Colonic mucosa (tissue), 4 donors: ENCODE data around the gene SERPINA1. TPM values are rescaled to one million over a fixed set of nuclear protein-coding genes. Genes with fewer than 3 reads are reported as not detected.
"Not testable (repeated sequence)": the region's sequence is repeated elsewhere in the genome, so short reads cannot be mapped to it uniquely, and the experiment has no call there.

ENCODE experiments used
- DNase-seq: peaks from one replicate; pipeline ENCODE4 v3.0.0-alpha.2; 2020
- H3K27ac ChIP-seq: fragments of 200-600 bp; one replicate; pipeline ENCODE4 v1.8.0; 2021
- H3K27me3 ChIP-seq: fragments of 200-600 bp; one replicate; pipeline ENCODE4 v1.8.0; 2021
- H3K36me3 ChIP-seq: fragments of 200-600 bp; one replicate; pipeline ENCODE4 v1.8.0; 2021
- H3K4me1 ChIP-seq: fragments of 200-600 bp; one replicate; pipeline ENCODE4 v1.8.0; 2021; ENCODE audit warnings: mild to moderate bottlenecking
- H3K4me3 ChIP-seq: fragments of 200-600 bp; one replicate; pipeline ENCODE4 v1.8.0; 2021
- H3K9ac ChIP-seq, 2 donors: one replicate each; pipeline ENCODE4 v1.7.0; 2013; ENCODE audit warnings: control low read depth in 2 of 2, low read depth in 2 of 2, low read length in 2 of 2
- H3K9me3 ChIP-seq: fragments of 200-600 bp; one replicate; pipeline ENCODE4 v1.8.0; 2021
- intact Hi-C: fragments of 100-400 bp; cut with DNase I; formaldehyde crosslinking; loops from one replicate; pipeline ENCODE4 v1.14.1; 2022
- total RNA-seq, 2 donors: library from RNA; stranded (reverse); fragmentation: NEBNext Ultra II Directional in 1 of 2; extraction: Animal tissue kit (Norgen Biotek cat#: 25700) in 1 of 2; gene quantifications; one replicate each; pipeline ENCODE4 v1.2.1, GENCODE V29; 2021
- TF ChIP-seq, protein P1 (sequence below): fragments of 200-600 bp; IDR thresholded peaks from one replicate; pipeline ENCODE4 v1.8.0; 2022; ENCODE audit warnings: antibody characterized with exemption, mild to moderate bottlenecking
- donor health status: healthy.
- donor health status: DM: no; HTN: no; CAD: no.
- donor health status: DM: no; HTN: no; CAD: no.

The SERPINA1 gene
- total RNA-seq, 2 donors from 2014 or later, result 153 to 278 TPM

DNA sequence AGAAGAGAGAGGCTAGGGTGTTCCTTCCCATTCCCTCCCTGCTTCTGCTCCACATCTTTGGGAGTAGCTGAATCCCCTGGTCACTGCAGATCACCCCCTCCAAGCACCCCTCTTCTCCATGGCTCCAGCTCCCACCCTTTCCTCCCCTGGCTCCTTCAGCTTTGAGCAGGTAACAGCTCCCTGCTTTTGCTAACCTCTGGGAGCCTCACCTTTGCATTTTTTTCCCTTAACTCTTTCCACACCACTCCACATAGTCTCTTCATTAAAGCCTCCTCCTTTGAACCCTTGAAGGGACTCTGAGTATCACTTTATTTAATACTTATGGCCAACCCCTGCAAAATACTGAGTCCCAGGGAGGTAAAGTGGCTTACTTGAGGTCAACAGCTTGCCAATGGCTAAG, 39.6 kb downstream of the SERPINA1 start:
- Histone ChIP-seq H3K27ac (no peak overlapping the region), H3K9ac (no peak overlapping the region), H3K9me3 (no peaks in the 10 kb centered on the region), H3K36me3 (no peaks in the 10 kb centered on the region), H3K4me1 (no peaks in the 10 kb centered on the region), H3K4me3 (no peak overlapping the region), H3K27me3 (no peaks in the 10 kb centered on the region)
- intact Hi-C loops, result no loop called here
- peak; percentile 4 for DNase-seq
- TF ChIP-seq, protein P1, sequence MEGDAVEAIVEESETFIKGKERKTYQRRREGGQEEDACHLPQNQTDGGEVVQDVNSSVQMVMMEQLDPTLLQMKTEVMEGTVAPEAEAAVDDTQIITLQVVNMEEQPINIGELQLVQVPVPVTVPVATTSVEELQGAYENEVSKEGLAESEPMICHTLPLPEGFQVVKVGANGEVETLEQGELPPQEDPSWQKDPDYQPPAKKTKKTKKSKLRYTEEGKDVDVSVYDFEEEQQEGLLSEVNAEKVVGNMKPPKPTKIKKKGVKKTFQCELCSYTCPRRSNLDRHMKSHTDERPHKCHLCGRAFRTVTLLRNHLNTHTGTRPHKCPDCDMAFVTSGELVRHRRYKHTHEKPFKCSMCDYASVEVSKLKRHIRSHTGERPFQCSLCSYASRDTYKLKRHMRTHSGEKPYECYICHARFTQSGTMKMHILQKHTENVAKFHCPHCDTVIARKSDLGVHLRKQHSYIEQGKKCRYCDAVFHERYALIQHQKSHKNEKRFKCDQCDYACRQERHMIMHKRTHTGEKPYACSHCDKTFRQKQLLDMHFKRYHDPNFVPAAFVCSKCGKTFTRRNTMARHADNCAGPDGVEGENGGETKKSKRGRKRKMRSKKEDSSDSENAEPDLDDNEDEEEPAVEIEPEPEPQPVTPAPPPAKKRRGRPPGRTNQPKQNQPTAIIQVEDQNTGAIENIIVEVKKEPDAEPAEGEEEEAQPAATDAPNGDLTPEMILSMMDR, result no peak

DNA sequence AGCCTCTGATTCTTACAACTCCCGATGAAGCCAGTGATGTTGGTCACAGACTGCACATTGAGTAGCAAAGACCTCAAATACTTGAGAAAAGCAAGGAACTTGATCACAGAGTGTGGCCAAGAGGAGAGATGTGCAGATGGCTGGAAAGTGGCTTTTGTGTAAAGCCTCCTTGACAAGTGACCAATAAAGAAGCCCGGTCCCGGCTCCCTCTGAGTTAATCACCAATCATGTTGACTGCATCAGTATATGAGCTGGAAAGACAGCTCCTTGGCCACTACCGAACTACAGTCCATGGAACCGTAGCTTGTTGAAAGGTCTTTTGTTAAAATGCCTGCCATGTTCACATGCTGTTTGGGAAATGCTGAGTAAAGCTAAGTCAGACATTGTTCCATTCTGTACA, 41.6 kb downstream of the SERPINA1 start:
- intact Hi-C loops, result no loop called here
- Histone ChIP-seq H3K36me3 (no peaks in the 10 kb centered on the region), H3K4me3 (no peak overlapping the region), H3K27me3 (no peaks in the 10 kb centered on the region), H3K4me1 (no peaks in the 10 kb centered on the region), H3K9ac (no peak overlapping the region), H3K27ac (no peak overlapping the region), H3K9me3 (no peaks in the 10 kb centered on the region)
- peak; percentile 6 for DNase-seq
- TF ChIP-seq, protein P1, result no peak

- H3K9me3 ChIP-seq, H3K9ac ChIP-seq, H3K36me3 ChIP-seq, H3K27ac ChIP-seq, H3K4me1 ChIP-seq, H3K27me3 ChIP-seq, H3K4me3 ChIP-seq, intact Hi-C loops: not testable (repeated sequence)
- peak; percentile 12 for DNase-seq
Observed at GRCh38 chr14:94346065-94346786, 42.2 kb downstream of the SERPINA1 start.

GRCh38 chr14:94345344-94346064, 42.9 kb downstream of the SERPINA1 start:
- intact Hi-C loops, result no loop called here
- H3K27me3 ChIP-seq, result no peaks in the 10 kb centered on the region
- DNase-seq, result no peak
- no peaks in the 10 kb centered on the region for H3K36me3 ChIP-seq
- H3K4me1 ChIP-seq, result no peaks in the 10 kb centered on the region
- TF ChIP-seq, protein P1, result no peak
- H3K27ac ChIP-seq, result no peak overlapping the region
- no peaks in the 10 kb centered on the region for H3K9me3 ChIP-seq
- no peak overlapping the region for H3K9ac ChIP-seq
- no peak overlapping the region for H3K4me3 ChIP-seq

- no peak for DNase-seq
- H3K27ac ChIP-seq, result no peak overlapping the region
- no peaks in the 10 kb centered on the region for H3K36me3 ChIP-seq
- TF ChIP-seq, protein P1, result no peak
- no peaks in the 10 kb centered on the region for H3K9me3 ChIP-seq
- no peaks in the 10 kb centered on the region for H3K27me3 ChIP-seq
- no peak overlapping the region for H3K9ac ChIP-seq
- no peak overlapping the region for H3K4me3 ChIP-seq
- no peaks in the 10 kb centered on the region for H3K4me1 ChIP-seq
- intact Hi-C loops, result no loop called here
Observed at GRCh38 chr14:94344389-94344788, 44.0 kb downstream of the SERPINA1 start.
